H1 (cell line): Measurements from ENCODE around the gene USP37. TPM values are rescaled to one million over a fixed set of nuclear protein-coding genes. Genes with fewer than 3 reads are reported as not detected.

Experiments
- CTCF ChIA-PET: fragments of 300-600 bp; sonication (Branson Sonifier 250); formaldehyde crosslinking; loops from one replicate; lab custom pipeline; 2021; ENCODE audit not compliant: partially characterized antibody; lab: Charles Lee
- POLR2A ChIA-PET: fragments of 300-600 bp; sonication (Branson Sonifier 250); formaldehyde crosslinking; loops from one replicate; lab custom pipeline; 2021; ENCODE audit warnings: inconsistent platforms; ENCODE audit not compliant: partially characterized antibody; lab: Charles Lee
- DNase-seq, 2 experiments: peaks; one replicate each; pipeline versions ENCODE4 v3.0.0 to v3.0.0-alpha.2; 2010 to 2022; ENCODE audit warnings: low spot score in 2 of 2, low read depth in 1 of 2, mixed read lengths in 1 of 2
- FAIRE-seq: peaks from 2 replicates; lab custom pipeline; 2011; peaks lifted over from hg19 to GRCh38; lab: Jason Lieb, UNC
- H2AFZ ChIP-seq: 2 replicates; pipeline ENCODE4 v1.8.1; 2012; ENCODE audit warnings: low read length, inconsistent platforms
- H2AK5ac ChIP-seq: 2 replicates; pipeline ENCODE4 v1.6.1; 2013; ENCODE audit warnings: low read depth, low read length
- H2BK120ac ChIP-seq: replicated peaks from 2 replicates; pipeline ENCODE3; 2013; ENCODE audit warnings: low read depth, low read length, inconsistent platforms
- H2BK12ac ChIP-seq: 2 replicates; pipeline ENCODE4 v1.6.1; 2013; ENCODE audit warnings: low read depth, low read length
- H2BK15ac ChIP-seq: 2 replicates; pipeline ENCODE4 v1.6.1; 2013; ENCODE audit warnings: low read length
- H2BK20ac ChIP-seq: 2 replicates; pipeline ENCODE4 v1.6.1; 2013; ENCODE audit warnings: low read length
- H2BK5ac ChIP-seq: 2 replicates; pipeline ENCODE4 v1.6.1; 2013; ENCODE audit warnings: low read depth, low read length
- H3K14ac ChIP-seq: 2 replicates; pipeline ENCODE4 v1.6.1; 2013; ENCODE audit warnings: inconsistent platforms; ENCODE audit not compliant: insufficient read length
- H3K18ac ChIP-seq: 2 replicates; pipeline ENCODE4 v1.6.1; 2013; ENCODE audit warnings: low read length; ENCODE audit errors: extremely low read depth
- H3K23ac ChIP-seq: 2 replicates; pipeline ENCODE4 v1.6.1; 2013; ENCODE audit warnings: inconsistent platforms; ENCODE audit not compliant: insufficient read length
- H3K23me2 ChIP-seq: 2 replicates; pipeline ENCODE4 v1.6.1; 2013; ENCODE audit warnings: low read depth, low read length
- H3K27ac ChIP-seq: 2 replicates; pipeline ENCODE4 v1.6.1; 2011; ENCODE audit warnings: low read depth, low read length, inconsistent platforms
- H3K27me3 ChIP-seq, 4 experiments: replicated peaks in 1 of 4; 1 replicate in 1 of 4; 2 replicates in 3 of 4; pipeline versions ENCODE4 v1.6.1 to v1.8.1; 2011 to 2013; ENCODE audit warnings: low read length in 3 of 4, mild to moderate bottlenecking in 3 of 4, inconsistent platforms in 2 of 4, mixed read lengths in 2 of 4, moderate library complexity in 1 of 4; ENCODE audit not compliant: control insufficient read depth in 3 of 4, insufficient read depth in 3 of 4; ENCODE audit errors: extremely low read depth in 1 of 4
- H3K36me3 ChIP-seq, 4 experiments: 2 replicates each; pipeline versions ENCODE4 v1.6.1 to v1.8.1; 2011 to 2013; ENCODE audit warnings: mild to moderate bottlenecking in 4 of 4, low read length in 3 of 4, moderate library complexity in 2 of 4, control low read depth in 1 of 4, inconsistent platforms in 1 of 4; ENCODE audit not compliant: insufficient read depth in 4 of 4, control insufficient read depth in 2 of 4
- H3K4ac ChIP-seq: replicated peaks from 2 replicates; pipeline ENCODE3; 2013; ENCODE audit warnings: low read length, low read depth, mixed read lengths, inconsistent platforms; ENCODE audit not compliant: insufficient read length
- H3K4me1 ChIP-seq, 4 experiments: replicated peaks in 1 of 4; 1 replicate in 1 of 4; 2 replicates in 3 of 4; pipeline versions ENCODE4 v1.6.1 to v1.8.1; 2011 to 2013; ENCODE audit warnings: low read length in 3 of 4, inconsistent platforms in 2 of 4, mixed read lengths in 1 of 4; ENCODE audit not compliant: insufficient read depth in 4 of 4, control insufficient read depth in 3 of 4
- H3K4me2 ChIP-seq, 2 experiments: 2 replicates each; pipeline versions ENCODE4 v1.6.1 to v1.8.1; 2011 to 2013; ENCODE audit warnings: low read depth in 2 of 2, low read length in 2 of 2, control low read depth in 1 of 2, inconsistent platforms in 1 of 2, mild to moderate bottlenecking in 1 of 2; ENCODE audit not compliant: insufficient read depth in 1 of 2
- H3K4me3 ChIP-seq, 4 experiments: fragments of 200-600, 300-600 bp in 1 of 4; sonication (generic), shearing (Covaris generic), sonication (Bioruptor Twin) in 1 of 4; 2 replicates each; pipeline versions ENCODE4 v1.5.1 to v1.8.1; 2011 to 2016; ENCODE audit warnings: low read length in 4 of 4, low read depth in 3 of 4, control low read depth in 2 of 4, inconsistent platforms in 2 of 4, mild to moderate bottlenecking in 2 of 4, mixed read lengths in 1 of 4, moderate library complexity in 1 of 4; ENCODE audit not compliant: insufficient read depth in 2 of 4; ENCODE audit errors: extremely low read depth in 1 of 4
- H3K56ac ChIP-seq: replicated peaks from 2 replicates; pipeline ENCODE3; 2013; ENCODE audit warnings: low read depth, mild to moderate bottlenecking, mixed read lengths, low read length, inconsistent platforms; ENCODE audit not compliant: insufficient read length
- H3K79me1 ChIP-seq: 2 replicates; pipeline ENCODE4 v1.6.1; 2013; ENCODE audit warnings: low read depth, low read length, control low read depth
- H3K79me2 ChIP-seq, 2 experiments: 2 replicates each; pipeline versions ENCODE4 v1.6.1 to v1.8.1; 2012 to 2013; ENCODE audit warnings: low read length in 2 of 2, mild to moderate bottlenecking in 2 of 2, inconsistent platforms in 1 of 2; ENCODE audit not compliant: insufficient read depth in 2 of 2, control insufficient read depth in 1 of 2
- H3K9ac ChIP-seq, 4 experiments: replicated peaks in 1 of 4; 1 replicate in 1 of 4; 2 replicates in 3 of 4; pipeline versions ENCODE4 v1.6.1 to v1.8.1; 2011 to 2013; ENCODE audit warnings: low read depth in 3 of 4, low read length in 3 of 4, control low read depth in 2 of 4, mild to moderate bottlenecking in 2 of 4, moderate library complexity in 2 of 4, inconsistent platforms in 1 of 4; ENCODE audit errors: extremely low read depth in 1 of 4
- H3K9me3 ChIP-seq, 2 experiments: 2 replicates each; pipeline versions ENCODE4 v1.6.1 to v1.8.1; 2012 to 2013; ENCODE audit warnings: mild to moderate bottlenecking in 2 of 2, moderate library complexity in 2 of 2, control low read depth in 1 of 2, inconsistent platforms in 1 of 2, low read depth in 1 of 2, low read length in 1 of 2, mixed read lengths in 1 of 2; ENCODE audit not compliant: insufficient read depth in 2 of 2
- H4K20me1 ChIP-seq, 2 experiments: replicated peaks in 1 of 2; 2 replicates each; pipeline versions ENCODE3 to v1.8.1; 2011 to 2013; ENCODE audit warnings: inconsistent platforms in 2 of 2, low read length in 2 of 2, mild to moderate bottlenecking in 1 of 2; ENCODE audit not compliant: insufficient read depth in 2 of 2, control insufficient read depth in 1 of 2
- H4K5ac ChIP-seq: 2 replicates; pipeline ENCODE4 v1.6.1; 2013; ENCODE audit warnings: low read length, low read depth, mixed read lengths, inconsistent platforms; ENCODE audit not compliant: insufficient read length
- H4K8ac ChIP-seq: 2 replicates; pipeline ENCODE4 v1.8.0; 2013; ENCODE audit warnings: mild to moderate bottlenecking, moderate library complexity, low read length, inconsistent platforms; ENCODE audit not compliant: insufficient read depth; ENCODE audit errors: extremely low read depth
- H4K91ac ChIP-seq: replicated peaks from 2 replicates; pipeline ENCODE3; 2013; ENCODE audit warnings: low read length, mixed read lengths, inconsistent platforms; ENCODE audit not compliant: insufficient read length
- BACH1 ChIP-seq: IDR thresholded peaks from 2 replicates; pipeline ENCODE4 v1.6.1; 2012; ENCODE audit warnings: low read length, improper control_type of control experiment
- MAX ChIP-seq: IDR thresholded peaks from 2 replicates; pipeline ENCODE4 v1.6.1; 2012; ENCODE audit warnings: inconsistent platforms
- WGBS, 2 experiments: shearing (Covaris generic) in 1 of 2; methylation state at CpG; one replicate each; pipeline versions ENCODE4 v1.1.6 to v1.1.7; 2013 to 2015; ENCODE audit warnings: low lambda C conversion rate in 2 of 2, mixed read lengths in 2 of 2, inconsistent platforms in 1 of 2, low coverage in 1 of 2, missing lambda C conversion rate in 1 of 2; ENCODE audit not compliant: insufficient replicate concordance in 2 of 2, insufficient coverage in 1 of 2, insufficient read length in 1 of 2; ENCODE audit errors: extremely low coverage in 1 of 2, missing lambda C conversion rate in 1 of 2; 5-methylcytosine and 5-hydroxymethylcytosine counted together
- polyA plus RNA-seq, 7 experiments: library from polyadenylated mRNA; depleted of rRNA in 3 of 7; stranded (reverse) in 5 of 7; unstranded in 2 of 7; fragments of >200 nt in 5 of 7; fragments of 200-250 nt in 2 of 7; gene quantifications; 1 replicate in 5 of 7; 2 replicates in 1 of 7; 4 replicates in 1 of 7; pipeline versions ENCODE4 v1.2.1 to v1.2.3, GENCODE V29; 2011 to 2013; ENCODE audit warnings: missing spikeins in 2 of 7, mixed read lengths in 2 of 7
- total RNA-seq: library from RNA; stranded (reverse); fragmentation: NEBNext Ultra II Directional; extraction: Animal tissue kit (Norgen Biotek cat#: 25700); gene quantifications from 2 replicates; pipeline ENCODE4 v1.2.1, GENCODE V29; 2021

Gene USP37
- total and polyA plus RNA-seq, 2 of the 8 experiments (the other 6 are each of a cell fraction or from before 2014, with no cell fraction given), result 3.8 to 29.1 TPM

- TF ChIP-seq MAX, result peak; percentile 76
- no peak for TF ChIP-seq BACH1
- Histone ChIP-seq H3K27ac (no peak overlapping the region), H3K4me3 (no peak overlapping the region), H2BK15ac (no peak overlapping the region), H3K27me3 (no peaks in the 10 kb centered on the region), H4K5ac (no peak overlapping the region), H2AK5ac (no peak overlapping the region), H3K18ac (no peak overlapping the region), H2AFZ (no peak overlapping the region), H3K79me2 (no peaks in the 10 kb centered on the region), H2BK12ac (no peak overlapping the region), H2BK120ac (no peak overlapping the region), H3K9ac (no peak overlapping the region), H3K4ac (no peak overlapping the region), H3K14ac (no peak overlapping the region), H3K4me1 (peaks cover 0 to 3% (median 0%) of the 10 kb centered on the region in 4 experiments; a peak in 1 of 7 replicates), H3K79me1 (no peaks in the 10 kb centered on the region; the same call in 1 of the 2 replicates), H2BK20ac (no peak overlapping the region), H3K36me3 (no peaks in the 10 kb centered on the region), H3K56ac (no peak overlapping the region), H4K8ac (no peak overlapping the region), H4K20me1 (no peaks in the 10 kb centered on the region), H3K23me2 (no peaks in the 10 kb centered on the region), H3K23ac (no peak overlapping the region), H4K91ac (no peak overlapping the region), H2BK5ac (no peak overlapping the region), H3K9me3 (no peaks in the 10 kb centered on the region), H3K4me2 (no peak overlapping the region)
- FAIRE-seq, result no peak
- WGBS, 2 experiments, result 82% methylated on average over 11 of the region's 11 CpGs; no CpG with 5 or more reads in 1 of the 2 experiments
- DNase-seq, result no peak
- ChIA-PET POLR2A (interaction anchor here (1.0 to 2.3 kb wide), 2 partner anchors 9 to 40 kb away, joined by 3 to 7 read pairs; partner anchors contain the start of gene VIL1), CTCF (interaction anchor here (0.8 to 1.1 kb wide), 3 partner anchors 9 to 38 kb away, joined by 3 to 4 read pairs (median 3); partner anchors contain the start of gene VIL1)
Measured at GRCh38 chr2:218427741-218428140, 140.4 kb downstream of the USP37 start.
